ENCODE results near the gene ZSWIM6.

DNA sequence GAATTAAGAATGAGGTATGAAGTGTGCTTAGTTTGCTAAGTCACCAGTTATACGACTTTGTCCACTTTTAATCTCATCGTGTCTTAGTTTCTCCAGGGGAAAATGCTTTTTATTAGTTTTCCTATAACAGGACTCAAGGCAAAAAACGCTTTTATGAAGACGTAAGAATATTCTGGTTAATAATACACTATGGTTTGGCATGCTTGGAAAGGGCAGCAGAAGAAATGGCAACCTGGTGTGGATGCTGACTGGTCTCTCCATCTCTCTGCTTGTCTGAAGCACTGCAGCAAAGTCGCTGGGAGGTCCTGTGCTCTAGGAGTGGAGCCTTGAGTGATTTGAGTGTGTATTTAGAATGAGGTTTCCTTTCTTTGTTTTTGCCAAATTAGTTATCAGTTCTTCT lies 78.8 kb downstream of the ZSWIM6 start:
- TF ChIP-seq, protein P1, sequence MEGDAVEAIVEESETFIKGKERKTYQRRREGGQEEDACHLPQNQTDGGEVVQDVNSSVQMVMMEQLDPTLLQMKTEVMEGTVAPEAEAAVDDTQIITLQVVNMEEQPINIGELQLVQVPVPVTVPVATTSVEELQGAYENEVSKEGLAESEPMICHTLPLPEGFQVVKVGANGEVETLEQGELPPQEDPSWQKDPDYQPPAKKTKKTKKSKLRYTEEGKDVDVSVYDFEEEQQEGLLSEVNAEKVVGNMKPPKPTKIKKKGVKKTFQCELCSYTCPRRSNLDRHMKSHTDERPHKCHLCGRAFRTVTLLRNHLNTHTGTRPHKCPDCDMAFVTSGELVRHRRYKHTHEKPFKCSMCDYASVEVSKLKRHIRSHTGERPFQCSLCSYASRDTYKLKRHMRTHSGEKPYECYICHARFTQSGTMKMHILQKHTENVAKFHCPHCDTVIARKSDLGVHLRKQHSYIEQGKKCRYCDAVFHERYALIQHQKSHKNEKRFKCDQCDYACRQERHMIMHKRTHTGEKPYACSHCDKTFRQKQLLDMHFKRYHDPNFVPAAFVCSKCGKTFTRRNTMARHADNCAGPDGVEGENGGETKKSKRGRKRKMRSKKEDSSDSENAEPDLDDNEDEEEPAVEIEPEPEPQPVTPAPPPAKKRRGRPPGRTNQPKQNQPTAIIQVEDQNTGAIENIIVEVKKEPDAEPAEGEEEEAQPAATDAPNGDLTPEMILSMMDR (IDR thresholded peaks at IDR 0.05; ENCODE audit: insufficient read depth, low read length, poor library complexity, severe bottlenecking) = no peak
- no peak for TF ChIP-seq EZH2phosphoT487 (conservative IDR thresholded peaks at IDR 0.05; ENCODE audit: low read length)
